HuH-7.5 (cell line): ENCODE measurements around the gene PIGN.
A peak's percentile ranks its signal among the peaks of the same experiment; 100 is the strongest.
"Not testable (repeated sequence)": the region's sequence is repeated elsewhere in the genome, so short reads cannot be mapped to it uniquely, and the experiment has no call there.

ENCODE experiments used
- DNase-seq: peaks from one replicate; pipeline ENCODE4 v3.0.0; 2011; ENCODE audit warnings: low spot score

Gene PIGN

DNA sequence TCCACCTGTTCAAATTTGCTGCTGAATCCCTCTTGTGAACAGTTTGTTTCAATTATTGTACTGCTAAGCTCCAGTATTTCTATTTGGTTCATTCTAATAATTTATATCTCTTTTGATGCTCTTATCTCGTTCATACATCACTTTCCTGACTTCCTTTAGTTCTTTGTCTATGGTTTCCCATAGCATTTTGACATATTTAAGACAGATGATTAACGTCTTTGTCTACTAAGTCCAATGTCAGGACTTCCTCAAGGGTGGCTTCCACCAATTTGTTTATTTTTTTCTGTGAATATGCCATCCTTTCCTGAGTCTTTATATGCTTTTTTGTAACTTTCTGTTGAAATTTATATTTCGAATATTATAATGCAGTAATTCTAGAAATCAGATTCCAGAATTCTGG is 9.6 kb downstream of the PIGN start:
- DNase-seq, result no peak

DNA sequence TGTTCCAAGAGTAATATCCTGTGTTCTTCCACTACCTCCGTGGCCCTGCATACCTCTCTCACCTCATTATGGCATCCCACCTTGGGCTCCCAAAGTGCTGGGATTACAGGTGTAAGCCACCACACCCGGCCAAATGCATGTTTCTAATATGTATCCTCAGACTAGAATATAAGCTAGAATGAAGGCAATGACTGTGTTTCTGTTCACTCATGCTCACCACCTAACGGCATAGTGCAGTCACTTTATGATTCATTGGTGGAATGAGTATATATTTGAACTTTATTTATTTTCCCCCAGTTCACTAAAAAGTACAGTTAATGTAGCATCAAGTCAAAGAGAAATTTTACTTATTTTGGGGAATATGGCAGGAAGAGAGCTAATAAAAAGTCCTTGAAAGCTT is 11.3 kb downstream of the PIGN start:
- DNase-seq, result no peak

DNA sequence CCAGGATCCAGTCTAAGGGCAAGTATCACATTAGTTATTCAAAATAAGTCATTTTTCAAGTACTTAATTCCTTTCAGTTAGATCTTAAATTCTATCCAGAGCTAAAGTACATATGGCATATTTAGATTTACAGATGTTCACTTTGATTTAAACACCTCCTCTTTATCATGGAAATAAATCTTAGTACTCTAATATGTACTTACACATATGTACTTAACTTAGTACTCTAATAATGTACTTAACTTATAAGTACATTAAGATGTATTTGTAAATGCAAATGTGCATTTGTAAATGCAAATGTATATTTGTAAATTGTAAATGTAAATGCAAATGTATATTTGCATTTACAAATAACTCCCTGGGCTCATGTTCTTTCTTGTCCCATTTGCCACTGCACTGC is 14.6 kb downstream of the PIGN start:
- DNase-seq, result no peak

DNA sequence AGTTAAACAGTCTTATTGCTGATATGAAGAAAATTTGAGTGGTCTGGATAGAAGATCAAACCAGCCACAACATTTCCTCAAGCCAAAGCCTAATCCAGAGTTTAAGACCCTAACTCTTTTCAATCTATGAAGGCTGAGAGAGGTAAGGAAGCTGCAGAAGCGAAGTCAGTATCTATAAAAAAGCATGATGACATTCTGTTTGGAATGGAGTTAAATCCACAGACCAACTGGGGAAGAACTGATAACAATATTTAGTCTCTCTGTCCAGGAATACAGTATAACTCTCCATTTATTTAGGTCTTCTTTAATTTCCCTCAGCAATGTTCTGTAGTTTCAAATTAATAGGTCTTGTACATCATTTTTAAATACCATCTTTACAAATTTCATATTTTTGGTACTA is 16.0 kb downstream of the PIGN start:
- no peak for DNase-seq

DNA sequence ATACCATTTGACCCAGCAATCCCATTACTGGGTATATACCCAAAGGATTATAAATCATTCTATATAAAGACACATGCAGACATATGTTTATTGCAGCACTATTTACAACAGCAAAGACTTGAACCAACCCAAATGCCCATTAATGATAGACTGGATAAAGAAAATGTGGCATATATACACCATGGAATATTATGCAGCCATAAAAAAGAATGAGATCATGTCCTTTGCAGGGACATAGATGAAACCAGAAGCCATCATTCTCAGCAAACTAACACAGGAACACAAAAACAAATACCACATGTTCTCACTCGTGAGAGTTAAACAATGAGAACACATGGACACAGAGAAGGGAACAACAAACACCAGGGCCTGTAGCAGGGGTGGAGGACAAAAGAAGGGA is 20.3 kb downstream of the PIGN start:
- DNase-seq, result not testable (repeated sequence)

DNA sequence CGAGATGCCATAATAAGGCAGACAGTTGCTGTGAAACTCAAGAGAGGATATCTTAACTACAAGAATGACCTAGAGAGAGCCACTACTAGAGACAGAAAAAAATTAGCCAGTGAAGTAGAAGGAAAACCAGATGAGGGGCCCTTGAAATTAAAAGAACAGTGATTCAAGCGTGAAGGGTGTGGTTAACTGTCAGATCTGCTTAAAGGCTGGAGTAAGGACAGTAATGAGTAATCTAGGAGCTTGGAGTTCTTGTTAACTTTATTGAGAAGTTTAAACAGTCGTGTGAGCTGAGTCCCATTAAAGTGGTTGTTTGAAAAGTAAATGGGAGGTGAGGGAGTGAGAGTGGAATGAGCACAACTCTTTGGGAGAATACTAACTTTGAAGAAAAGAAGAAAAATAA is 21.3 kb downstream of the PIGN start:
- DNase-seq, result no peak

DNA sequence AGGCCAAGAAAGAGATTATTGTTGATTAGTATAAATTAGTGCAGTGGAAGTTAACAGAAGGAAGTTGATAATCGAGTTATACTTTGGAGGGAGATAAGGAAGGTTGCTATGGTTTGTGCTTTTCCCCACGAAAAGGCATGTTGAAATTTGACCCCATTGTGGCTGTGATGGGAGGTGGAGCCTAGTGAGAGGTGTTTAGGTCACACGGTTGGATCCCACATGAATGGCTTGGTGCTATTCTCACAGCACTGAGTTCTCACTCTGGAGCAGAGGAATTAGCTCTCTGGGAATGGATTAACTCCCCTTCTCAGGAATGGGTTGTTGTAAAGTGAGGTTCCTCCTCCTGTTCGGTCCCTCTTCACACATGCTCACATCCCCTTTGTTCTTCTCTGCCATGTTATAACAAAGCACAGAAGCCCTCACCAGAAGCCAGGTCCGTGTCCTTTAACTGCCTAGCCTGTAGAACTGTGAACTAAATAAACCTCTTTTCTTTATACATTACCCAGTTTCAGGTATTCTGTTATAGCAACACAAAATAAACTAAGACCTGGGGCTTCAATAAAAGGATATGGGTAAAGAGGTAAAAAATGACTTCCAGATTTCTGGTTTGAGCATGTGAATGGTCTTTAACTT is 21.9 kb downstream of the PIGN start:
- DNase-seq, result no peak

DNA sequence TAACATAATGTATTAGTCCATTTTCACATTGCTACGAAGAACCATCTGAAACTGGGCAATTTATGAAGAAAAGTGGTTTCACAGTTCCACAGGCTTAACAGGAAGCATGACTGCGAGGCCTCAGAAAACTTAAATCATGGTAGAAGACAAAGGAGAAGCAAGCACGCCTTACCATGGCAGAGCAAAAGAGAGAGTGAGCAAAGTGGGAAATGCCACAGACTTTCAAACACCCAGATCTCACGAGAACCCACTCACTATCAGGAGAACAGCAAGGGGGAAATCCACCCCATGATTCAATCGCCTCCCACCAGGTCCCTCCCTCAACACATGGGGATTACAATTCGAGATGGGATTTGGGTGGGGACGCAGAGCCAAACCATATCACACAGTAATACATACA is 22.5 kb downstream of the PIGN start:
- no peak for DNase-seq

DNA sequence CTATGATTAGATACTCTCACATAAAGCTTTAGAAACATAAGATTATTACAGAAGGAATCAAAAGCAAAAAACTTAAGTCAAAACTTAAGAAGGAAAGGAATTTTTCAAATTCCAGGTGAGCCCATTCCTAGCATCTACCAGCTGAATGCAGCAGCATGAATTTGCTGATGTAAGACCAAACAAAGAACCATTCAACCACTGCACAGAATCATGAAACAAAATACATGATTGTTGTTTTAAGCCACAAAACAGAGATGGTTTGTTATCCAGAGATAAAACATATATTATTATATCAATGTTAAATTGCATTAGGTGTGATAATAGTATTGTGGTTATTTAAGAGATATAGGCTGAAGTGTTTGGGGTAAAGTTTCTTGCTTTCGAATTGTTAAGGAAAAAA is 29.0 kb downstream of the PIGN start:
- no peak for DNase-seq

DNA sequence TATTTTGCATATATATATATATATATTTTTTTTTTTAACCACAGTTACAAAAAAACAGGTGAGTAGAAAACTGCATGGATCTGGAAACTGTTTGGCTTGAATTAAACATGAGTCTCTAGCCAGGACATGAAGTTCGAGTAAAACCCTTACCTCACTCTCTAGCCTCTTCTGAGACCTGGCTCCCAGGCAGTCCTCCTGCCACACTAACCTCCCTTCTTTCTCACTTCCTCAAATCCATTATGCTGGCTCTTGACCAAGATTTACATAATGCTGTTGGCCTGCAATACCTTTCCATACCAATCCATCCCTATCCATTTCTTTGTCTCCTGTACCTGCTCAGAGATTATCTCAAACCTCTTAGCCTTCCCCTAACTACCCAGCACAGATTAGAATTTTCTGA is 34.0 kb downstream of the PIGN start:
- DNase-seq, result no peak

DNA sequence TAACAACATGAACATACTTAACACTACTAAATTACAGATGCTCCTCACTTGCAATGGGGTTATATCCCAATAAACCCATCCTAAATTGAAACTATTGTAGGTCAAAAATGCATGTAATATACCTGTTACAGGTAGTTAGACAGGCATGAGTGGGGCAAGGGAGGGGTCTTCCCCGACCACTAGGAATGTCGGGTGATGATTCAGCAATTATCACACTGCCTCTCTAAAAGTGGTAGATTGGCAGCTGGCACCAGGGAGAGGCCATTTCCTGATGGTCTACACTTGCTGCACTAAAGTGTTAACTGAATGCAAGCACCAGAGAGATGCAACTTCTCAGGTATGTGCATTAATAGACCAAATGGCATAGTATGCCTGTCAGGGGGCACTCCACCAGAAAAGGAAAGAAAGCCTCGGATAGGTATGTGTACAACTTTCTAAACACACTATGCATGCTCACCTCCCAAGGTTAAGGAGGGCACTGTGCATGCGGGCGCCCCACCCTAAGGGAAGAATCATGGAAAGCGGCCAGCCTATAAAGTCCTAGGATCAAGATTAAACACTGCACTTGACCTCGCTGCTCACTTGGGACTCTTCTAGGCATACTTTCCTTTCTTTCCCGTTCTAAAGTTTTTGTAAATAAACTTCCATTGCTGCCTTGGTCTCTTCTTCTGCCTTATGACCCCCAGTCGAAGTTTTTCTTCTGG is 35.6 kb downstream of the PIGN start:
- no peak for DNase-seq

DNA sequence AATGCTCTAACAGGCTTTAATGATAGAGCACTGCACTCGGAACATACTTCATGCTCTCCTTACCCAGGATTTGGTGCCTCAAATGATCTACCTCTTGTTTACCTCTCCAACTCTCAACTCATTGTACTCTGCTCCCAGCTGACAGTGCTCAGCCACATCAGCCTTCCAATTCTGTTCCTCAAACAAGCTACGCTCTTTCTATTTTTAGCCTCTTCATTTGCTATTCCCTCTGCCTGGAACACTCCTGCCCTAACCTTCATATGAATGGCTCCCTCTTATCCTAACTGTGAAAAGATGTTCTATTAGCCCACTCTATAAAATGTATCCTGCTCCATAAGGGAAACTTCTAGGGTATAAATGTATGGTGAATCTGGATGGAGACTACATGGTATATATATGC is 42.5 kb downstream of the PIGN start:
- no peak for DNase-seq

DNA sequence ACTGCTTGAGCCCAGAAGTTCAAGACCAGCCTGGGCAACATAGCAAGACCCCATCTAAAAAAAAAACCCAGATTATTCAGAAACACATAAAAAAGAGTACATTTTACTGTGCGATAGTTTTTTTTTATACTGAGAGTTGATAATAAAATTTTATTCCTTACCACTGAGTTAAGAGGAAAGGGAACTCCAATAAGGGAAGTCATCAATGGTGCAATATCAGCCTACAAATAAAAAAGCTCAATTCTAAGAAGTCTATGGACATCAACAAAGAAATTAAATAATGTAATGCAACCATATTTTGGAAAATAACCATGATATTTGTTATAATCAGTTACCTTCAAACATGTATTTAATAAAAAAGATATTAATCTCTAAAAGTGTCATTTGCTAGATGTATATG is 46.6 kb downstream of the PIGN start:
- DNase-seq, result no peak

DNA sequence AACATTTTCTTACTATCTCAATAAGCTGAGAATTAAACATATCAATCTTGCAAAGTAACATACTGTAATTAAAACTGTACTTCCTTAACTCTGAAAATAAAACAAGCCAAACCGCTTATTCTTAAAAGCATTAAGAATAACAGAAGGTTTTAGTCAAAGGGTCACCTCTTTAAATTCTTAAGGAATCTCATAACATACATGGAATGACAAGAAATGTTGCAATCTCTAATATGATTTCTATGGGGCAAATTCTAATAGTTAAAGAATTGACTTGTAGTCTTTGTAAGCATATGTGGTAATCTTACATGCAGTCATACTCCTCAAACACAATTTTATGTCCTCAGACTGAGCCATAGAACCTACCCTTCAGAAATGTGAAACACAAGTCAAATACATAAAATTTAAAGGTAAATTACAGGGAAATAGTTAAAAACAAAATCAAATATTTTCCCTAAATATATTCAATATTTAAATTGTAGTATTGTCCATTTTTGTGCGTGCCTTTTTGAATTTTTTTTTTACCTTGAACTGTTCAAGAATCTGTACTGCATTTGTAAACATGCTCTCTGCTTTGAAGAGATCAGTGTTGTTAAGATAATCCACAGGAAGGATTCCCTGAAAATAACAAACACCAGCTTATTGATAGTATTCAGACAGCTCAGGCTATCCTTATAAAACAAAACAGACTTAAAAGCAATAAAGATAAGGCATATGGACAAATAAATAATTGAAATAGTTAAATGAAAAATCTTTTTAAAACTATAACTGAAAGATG is 48.2 kb downstream of the PIGN start:
- DNase-seq, result no peak

DNA sequence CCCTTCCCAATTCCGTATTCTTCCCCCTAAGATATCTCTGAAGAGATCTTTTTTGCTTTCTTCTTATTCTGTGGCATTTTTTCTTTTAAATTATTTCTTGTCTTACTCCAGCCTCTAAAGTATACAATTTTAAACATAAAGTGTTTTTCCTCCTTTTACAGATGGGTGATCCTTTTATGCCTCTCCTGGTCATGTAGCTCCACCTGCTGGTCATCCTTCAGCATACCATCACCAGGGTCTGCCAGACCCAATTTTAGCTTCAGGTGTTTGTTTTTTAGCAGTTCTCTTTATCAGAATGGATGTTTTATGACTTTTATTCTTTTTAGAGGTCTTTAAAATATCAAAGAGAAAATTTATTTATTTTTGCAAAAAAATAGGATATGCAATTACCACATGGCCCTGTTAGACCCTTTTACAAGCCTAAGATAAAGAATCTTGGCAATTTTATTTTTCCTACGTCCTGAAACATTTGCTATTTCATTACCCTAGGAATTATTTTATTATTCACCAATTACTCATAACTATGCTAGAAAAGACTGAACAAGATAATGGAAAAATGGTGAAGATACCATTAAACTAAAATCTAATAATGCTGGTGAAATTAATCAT is 55.5 kb downstream of the PIGN start:
- peak; percentile 3 for DNase-seq

DNA sequence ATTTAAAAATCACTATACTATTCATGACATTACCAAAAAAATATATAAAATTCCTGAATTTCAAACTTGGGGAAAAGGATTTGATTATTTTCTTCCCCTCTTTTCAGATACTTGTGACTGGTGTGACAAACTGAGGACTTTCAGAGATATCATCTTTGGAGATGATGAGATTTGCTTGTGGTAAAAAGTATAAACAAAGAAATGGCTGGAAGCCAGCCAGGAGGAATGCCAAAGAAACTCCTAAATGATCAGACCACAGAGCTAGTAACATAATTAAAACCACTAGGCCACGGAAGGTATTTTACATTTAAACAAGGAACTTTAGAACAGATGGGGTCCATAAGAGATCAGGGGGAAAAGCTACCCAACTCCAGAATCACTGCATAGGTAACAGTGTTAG is 58.7 kb downstream of the PIGN start:
- no peak for DNase-seq

DNA sequence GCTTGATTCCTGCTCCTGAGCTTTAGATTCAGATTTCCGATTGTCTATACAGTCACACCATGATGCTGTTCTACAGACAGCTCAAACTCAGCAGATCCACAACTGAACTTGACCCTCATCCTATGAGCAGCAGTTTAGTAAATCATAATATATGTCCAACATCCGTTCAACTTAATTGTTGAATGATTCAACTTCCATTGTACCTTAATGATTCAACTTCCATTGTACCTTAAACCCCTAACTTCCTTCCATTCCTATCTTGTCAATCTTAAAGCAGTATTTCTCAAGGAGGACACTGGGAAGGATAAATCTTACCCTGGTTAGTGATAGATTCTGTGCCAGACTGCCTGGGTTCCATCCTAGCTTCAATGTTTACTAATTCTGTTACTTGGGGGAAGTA is 60.1 kb downstream of the PIGN start:
- no peak for DNase-seq

DNA sequence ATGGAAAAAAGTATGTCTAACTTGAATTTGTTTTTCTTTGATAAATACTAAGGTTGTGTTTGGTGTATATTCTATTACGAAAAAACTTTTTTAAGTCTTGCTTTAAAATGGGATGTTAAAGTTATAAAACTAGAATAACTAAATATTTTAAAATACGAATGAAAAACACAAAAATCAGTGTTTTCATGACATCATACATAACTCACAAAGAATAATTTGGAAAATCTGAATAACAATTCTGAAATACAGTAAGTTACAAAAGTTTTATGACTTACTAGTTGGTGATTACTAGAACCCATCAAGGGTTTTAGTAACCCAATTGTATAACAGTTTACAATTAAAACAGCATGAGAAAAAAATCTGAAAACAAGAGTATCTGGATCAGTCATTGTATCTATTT is 61.2 kb downstream of the PIGN start:
- no peak for DNase-seq

DNA sequence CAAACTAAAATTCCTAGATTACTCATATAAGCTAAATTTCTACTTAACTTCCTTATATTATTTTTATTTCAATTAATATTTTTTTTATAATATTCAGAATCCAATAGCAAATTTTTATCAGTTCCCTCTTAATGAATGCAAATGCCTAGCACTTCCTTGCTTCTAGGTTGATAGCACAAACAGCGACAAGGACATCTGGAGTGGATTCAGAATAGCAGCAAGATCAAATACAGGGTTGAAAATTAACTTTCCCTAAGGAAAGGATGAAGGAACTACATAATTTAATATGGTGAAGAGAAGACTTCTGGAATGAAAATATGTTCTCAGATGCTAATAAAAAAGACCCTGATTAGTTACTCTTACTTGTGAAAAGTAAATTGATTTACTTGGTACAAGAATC is 64.5 kb downstream of the PIGN start:
- no peak for DNase-seq

DNA sequence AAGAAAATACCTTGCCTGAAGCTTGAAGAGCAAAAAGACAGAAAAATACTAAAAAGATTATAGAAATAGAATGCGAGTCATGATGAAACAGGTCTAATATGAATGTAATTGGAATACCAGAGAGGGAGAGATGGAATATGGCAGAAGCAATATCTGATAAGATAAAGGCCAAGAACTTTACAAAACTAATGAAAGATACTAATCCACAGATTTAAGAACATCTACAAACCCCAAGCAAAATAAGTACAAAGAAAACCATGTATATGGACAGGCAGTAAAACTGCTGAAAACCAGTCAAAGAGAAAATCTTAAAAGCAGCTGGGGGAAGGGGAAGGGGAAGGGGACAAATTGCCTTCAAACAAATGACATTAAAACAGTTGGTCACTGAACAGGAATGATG is 67.0 kb downstream of the PIGN start:
- DNase-seq, result no peak

DNA sequence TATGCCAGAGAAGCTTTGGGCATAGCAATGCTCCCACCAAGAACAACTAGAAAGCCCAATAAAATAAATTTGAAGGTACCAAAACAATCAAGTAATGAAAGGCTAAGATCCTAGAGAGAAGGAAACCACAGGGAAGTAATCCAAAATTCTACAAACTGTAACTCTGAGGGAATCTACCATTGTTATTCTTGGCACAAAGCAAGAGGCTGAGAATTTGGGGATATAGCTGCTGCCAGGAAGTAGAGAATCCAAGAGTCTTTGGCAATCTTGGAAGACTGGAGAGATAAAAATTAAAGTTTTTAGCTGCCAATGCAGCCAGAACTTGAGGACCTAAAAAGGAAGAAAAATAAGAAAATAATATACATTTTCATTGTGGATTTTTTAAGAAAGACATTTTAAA is 68.5 kb downstream of the PIGN start:
- no peak for DNase-seq

DNA sequence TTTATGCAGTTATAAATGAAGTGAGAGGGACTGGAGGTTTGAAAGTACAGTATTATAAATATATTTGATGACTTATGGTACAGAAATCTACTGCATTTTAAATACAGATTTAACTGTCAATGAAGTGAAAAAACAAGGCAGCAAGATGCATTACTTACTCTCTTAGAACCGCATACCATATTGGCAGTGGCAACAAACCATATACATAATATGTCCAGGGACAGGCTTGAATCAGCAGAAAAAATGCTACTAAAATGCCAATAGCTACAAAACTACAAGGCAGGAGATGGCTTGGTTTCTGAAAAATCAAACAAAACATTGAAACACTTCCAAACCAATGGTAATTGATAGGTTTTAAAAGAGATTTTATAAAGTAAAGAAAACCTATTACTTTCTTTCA is 77.2 kb downstream of the PIGN start:
- DNase-seq, result no peak

DNA sequence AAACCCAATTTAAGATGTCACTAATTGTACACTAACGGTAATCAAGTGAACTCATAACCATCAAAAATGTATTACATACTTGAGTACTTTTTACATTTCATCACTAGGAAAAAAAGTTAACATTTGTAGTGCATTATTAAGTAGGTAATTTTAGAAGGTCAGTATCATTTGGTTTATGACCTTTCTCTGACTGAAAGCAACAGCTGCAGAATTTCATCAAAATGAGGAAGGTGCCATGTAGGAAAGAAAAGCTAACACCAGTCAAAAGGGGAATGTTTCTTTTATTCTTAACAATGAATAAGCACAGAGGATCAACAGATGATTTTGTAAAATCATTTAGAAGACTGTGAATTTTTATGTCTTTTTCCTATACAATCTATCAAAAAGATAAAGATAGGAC is 79.0 kb downstream of the PIGN start:
- no peak for DNase-seq
